Neural cell (in vitro differentiated cells): ENCODE results near the gene PTPRG. TPM values are rescaled to one million over a fixed set of nuclear protein-coding genes. Genes with fewer than 3 reads are reported as not detected.

Experiments
- H2AFZ ChIP-seq: fragments of 200-600, 300-800 bp; sonication (generic), shearing (Covaris generic); 2 replicates; pipeline ENCODE4 v1.6.0; 2014; ENCODE audit warnings: low read depth, mild to moderate bottlenecking, antibody characterized with exemption, low read length, moderate library complexity
- H3F3A ChIP-seq: fragments of 200-600 bp; shearing (Covaris generic); 2 replicates; pipeline ENCODE4 v1.6.1; 2016; ENCODE audit warnings: mild to moderate bottlenecking, moderate library complexity, mixed read lengths, antibody characterized with exemption, low read length; ENCODE audit not compliant: insufficient read depth, poor library complexity, severe bottlenecking
- H3K27ac ChIP-seq: fragments of 200-600, 300-800 bp; sonication (generic), shearing (Covaris generic); 2 replicates; pipeline ENCODE4 v1.5.1; 2014; ENCODE audit warnings: mild to moderate bottlenecking, low read length, moderate library complexity
- H3K27me3 ChIP-seq: fragments of 300-800, 200-600 bp; sonication (generic), shearing (Covaris generic); 2 replicates; pipeline ENCODE4 v1.6.0; 2014; ENCODE audit warnings: mild to moderate bottlenecking, low read depth, low read length, moderate library complexity; ENCODE audit not compliant: insufficient read depth
- H3K36me3 ChIP-seq: fragments of 300-800, 200-600 bp; sonication (generic), shearing (Covaris generic); 2 replicates; pipeline ENCODE4 v1.5.1; 2014; ENCODE audit warnings: mild to moderate bottlenecking, antibody characterized with exemption, low read length, moderate library complexity; ENCODE audit not compliant: insufficient read depth
- H3K4me2 ChIP-seq: fragments of 300-800, 200-600 bp; sonication (generic), shearing (Covaris generic); 2 replicates; pipeline ENCODE4 v1.6.0; 2014; ENCODE audit warnings: mild to moderate bottlenecking, low read length
- H3K4me3 ChIP-seq: fragments of 300-800, 200-600 bp; sonication (generic), shearing (Covaris generic); 2 replicates; pipeline ENCODE4 v1.5.1; 2014; ENCODE audit warnings: mild to moderate bottlenecking, low read length, moderate library complexity
- H3K79me2 ChIP-seq: fragments of 200-600 bp; shearing (Covaris generic); replicated peaks from 2 replicates; pipeline ENCODE4 v1.6.0; 2014; ENCODE audit warnings: mild to moderate bottlenecking, low read length, moderate library complexity; ENCODE audit not compliant: insufficient read depth
- H3K9ac ChIP-seq: fragments of 300-800, 200-600 bp; sonication (generic), shearing (Covaris generic); 2 replicates; pipeline ENCODE4 v1.6.1; 2016; ENCODE audit warnings: mild to moderate bottlenecking, low read length, mixed read lengths
- H3K9me2 ChIP-seq: fragments of 200-600 bp; shearing (Covaris generic); 2 replicates; pipeline ENCODE4 v1.6.1; 2016; ENCODE audit warnings: mild to moderate bottlenecking, low read length, mixed read lengths; ENCODE audit not compliant: insufficient read depth
- H3K9me3 ChIP-seq: fragments of 200-600, 300-800 bp; sonication (generic), shearing (Covaris generic); 2 replicates; pipeline ENCODE4 v1.6.1; 2016; ENCODE audit warnings: mild to moderate bottlenecking, mixed run types, low read length, moderate library complexity, mixed read lengths
- H4K20me1 ChIP-seq: fragments of 200-600 bp; shearing (Covaris generic); 2 replicates; pipeline ENCODE4 v1.6.1; 2016; ENCODE audit warnings: mild to moderate bottlenecking, mixed run types; ENCODE audit not compliant: insufficient read depth
- EP300 ChIP-seq: fragments of 450-650 bp; conservative IDR thresholded peaks from 2 replicates; pipeline ENCODE4 v1.6.1; 2014; ENCODE audit warnings: antibody characterized with exemption, mild to moderate bottlenecking, moderate library complexity; ENCODE audit not compliant: poor library complexity, severe bottlenecking
- EZH2 ChIP-seq: fragments of 200-600, 300-800 bp; shearing (Covaris generic), sonication (generic); IDR thresholded peaks from 2 replicates; pipeline ENCODE4 v1.6.1; 2014; ENCODE audit warnings: antibody characterized with exemption, low read length, borderline replicate concordance, mild to moderate bottlenecking; ENCODE audit not compliant: insufficient read depth, poor library complexity, severe bottlenecking
- MXI1 ChIP-seq: fragments of 450-650 bp; conservative IDR thresholded peaks from 2 replicates; pipeline ENCODE4 v1.6.1; 2014; ENCODE audit warnings: antibody characterized with exemption, mild to moderate bottlenecking; ENCODE audit not compliant: poor library complexity, severe bottlenecking
- POLR2AphosphoS5 ChIP-seq: IDR thresholded peaks from 2 replicates; pipeline ENCODE4 v1.6.1; 2012
- RAD21 ChIP-seq: fragments of 450-650 bp; conservative IDR thresholded peaks from 2 replicates; pipeline ENCODE4 v1.6.1; 2014; ENCODE audit warnings: antibody characterized with exemption, mild to moderate bottlenecking, moderate library complexity
- SMC3 ChIP-seq: fragments of 450-650 bp; conservative IDR thresholded peaks from 2 replicates; pipeline ENCODE4 v1.6.1; 2014; ENCODE audit warnings: antibody characterized with exemption, mild to moderate bottlenecking, moderate library complexity; ENCODE audit not compliant: poor library complexity
- TAF1 ChIP-seq: IDR thresholded peaks from 2 replicates; pipeline ENCODE4 v1.6.1; 2012; ENCODE audit warnings: low read depth
- polyA plus RNA-seq: library from polyadenylated mRNA; depleted of rRNA; stranded (reverse); fragments of >200 nt; gene quantifications from 2 replicates; pipeline ENCODE4 v1.2.3, GENCODE V29; 2014
- TF ChIP-seq, protein P1 (sequence below): fragments of 450-650 bp; IDR thresholded peaks from 2 replicates; pipeline ENCODE4 v1.5.1; 2014; ENCODE audit warnings: antibody characterized with exemption, mild to moderate bottlenecking, moderate library complexity; ENCODE audit not compliant: poor library complexity, severe bottlenecking
- TF ChIP-seq, protein P2 (sequence below): IDR thresholded peaks from 2 replicates; pipeline ENCODE4 v1.6.1; 2012; ENCODE audit warnings: borderline replicate concordance

The PTPRG gene
- polyA plus RNA-seq, 1 donor from 2014 or later, result 33.1 TPM

DNA sequence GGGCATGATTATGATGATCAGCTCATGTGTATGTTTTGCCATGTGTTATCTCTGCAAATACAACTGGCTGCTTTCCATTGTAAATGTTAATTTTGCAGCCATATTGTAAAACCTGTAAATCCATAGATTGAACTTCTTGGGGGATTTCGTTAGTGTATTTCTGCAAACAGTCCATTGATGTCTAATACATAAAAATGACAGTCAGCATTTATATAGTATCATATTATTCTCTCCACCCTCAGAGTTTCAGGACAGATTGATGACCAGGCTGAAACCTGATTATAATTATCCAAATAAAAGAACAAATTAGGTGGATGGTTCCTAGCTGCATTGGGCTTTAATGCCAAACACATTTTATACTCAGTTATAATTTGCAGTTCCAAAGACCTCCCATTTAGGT is 535.1 kb downstream of the PTPRG start:
- H3K9ac ChIP-seq, result no peak overlapping the region
- H3K36me3 ChIP-seq, result no peaks in the 10 kb centered on the region
- H4K20me1 ChIP-seq, result no peaks in the 10 kb centered on the region
- no peaks in the 10 kb centered on the region for H3K79me2 ChIP-seq
- no peaks in the 10 kb centered on the region for H3K9me2 ChIP-seq
- no peaks in the 10 kb centered on the region for H3K27me3 ChIP-seq
- H3K4me3 ChIP-seq, result no peak overlapping the region
- TF ChIP-seq POLR2AphosphoS5 (no peak), EP300 (no peak), MXI1 (no peak), SMC3 (no peak)
- TF ChIP-seq, protein P1, sequence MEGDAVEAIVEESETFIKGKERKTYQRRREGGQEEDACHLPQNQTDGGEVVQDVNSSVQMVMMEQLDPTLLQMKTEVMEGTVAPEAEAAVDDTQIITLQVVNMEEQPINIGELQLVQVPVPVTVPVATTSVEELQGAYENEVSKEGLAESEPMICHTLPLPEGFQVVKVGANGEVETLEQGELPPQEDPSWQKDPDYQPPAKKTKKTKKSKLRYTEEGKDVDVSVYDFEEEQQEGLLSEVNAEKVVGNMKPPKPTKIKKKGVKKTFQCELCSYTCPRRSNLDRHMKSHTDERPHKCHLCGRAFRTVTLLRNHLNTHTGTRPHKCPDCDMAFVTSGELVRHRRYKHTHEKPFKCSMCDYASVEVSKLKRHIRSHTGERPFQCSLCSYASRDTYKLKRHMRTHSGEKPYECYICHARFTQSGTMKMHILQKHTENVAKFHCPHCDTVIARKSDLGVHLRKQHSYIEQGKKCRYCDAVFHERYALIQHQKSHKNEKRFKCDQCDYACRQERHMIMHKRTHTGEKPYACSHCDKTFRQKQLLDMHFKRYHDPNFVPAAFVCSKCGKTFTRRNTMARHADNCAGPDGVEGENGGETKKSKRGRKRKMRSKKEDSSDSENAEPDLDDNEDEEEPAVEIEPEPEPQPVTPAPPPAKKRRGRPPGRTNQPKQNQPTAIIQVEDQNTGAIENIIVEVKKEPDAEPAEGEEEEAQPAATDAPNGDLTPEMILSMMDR, result no peak
- H3K27ac ChIP-seq, result no peak overlapping the region
- no peaks in the 10 kb centered on the region for H3K9me3 ChIP-seq
- H2AFZ ChIP-seq, result no peak overlapping the region
- H3K4me2 ChIP-seq, result no peak overlapping the region
- no peaks in the 10 kb centered on the region for H3F3A ChIP-seq

DNA sequence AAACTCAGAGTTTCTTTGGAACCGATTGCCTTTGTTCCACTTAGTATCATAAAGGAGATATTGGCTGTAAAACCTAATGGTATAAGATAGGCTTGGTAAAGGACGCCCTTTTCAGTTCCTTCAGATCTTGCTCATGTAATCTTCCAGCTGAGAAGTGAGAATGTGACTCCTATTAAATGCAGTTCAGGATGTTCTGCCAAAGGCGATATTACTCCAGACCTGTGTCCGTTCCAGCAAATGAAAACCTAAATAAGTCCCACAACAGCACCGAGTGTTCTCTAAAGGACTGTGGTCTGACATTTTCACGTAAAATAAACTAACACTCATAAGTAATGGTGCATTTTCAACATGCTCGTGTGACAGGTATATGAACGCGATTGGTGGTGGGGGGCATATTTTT is 535.8 kb downstream of the PTPRG start:
- no peak overlapping the region for H3K27ac ChIP-seq

More for the DNA sequence above, 535.8 kb downstream of the PTPRG start:
- Histone ChIP-seq H3K27me3 (no peaks in the 10 kb centered on the region), H3K36me3 (no peaks in the 10 kb centered on the region), H3K4me2 (no peak overlapping the region), H3F3A (no peaks in the 10 kb centered on the region), H4K20me1 (no peaks in the 10 kb centered on the region), H3K9me2 (no peaks in the 10 kb centered on the region), H3K4me3 (no peak overlapping the region), H3K9me3 (no peaks in the 10 kb centered on the region), H3K79me2 (no peaks in the 10 kb centered on the region), H3K9ac (no peak overlapping the region), H2AFZ (no peak overlapping the region)
- TF ChIP-seq MXI1, result no peak
- TF ChIP-seq, protein P1, result no peak
- TF ChIP-seq RAD21, result no peak
- no peak for TF ChIP-seq SMC3
- TF ChIP-seq, protein P2, sequence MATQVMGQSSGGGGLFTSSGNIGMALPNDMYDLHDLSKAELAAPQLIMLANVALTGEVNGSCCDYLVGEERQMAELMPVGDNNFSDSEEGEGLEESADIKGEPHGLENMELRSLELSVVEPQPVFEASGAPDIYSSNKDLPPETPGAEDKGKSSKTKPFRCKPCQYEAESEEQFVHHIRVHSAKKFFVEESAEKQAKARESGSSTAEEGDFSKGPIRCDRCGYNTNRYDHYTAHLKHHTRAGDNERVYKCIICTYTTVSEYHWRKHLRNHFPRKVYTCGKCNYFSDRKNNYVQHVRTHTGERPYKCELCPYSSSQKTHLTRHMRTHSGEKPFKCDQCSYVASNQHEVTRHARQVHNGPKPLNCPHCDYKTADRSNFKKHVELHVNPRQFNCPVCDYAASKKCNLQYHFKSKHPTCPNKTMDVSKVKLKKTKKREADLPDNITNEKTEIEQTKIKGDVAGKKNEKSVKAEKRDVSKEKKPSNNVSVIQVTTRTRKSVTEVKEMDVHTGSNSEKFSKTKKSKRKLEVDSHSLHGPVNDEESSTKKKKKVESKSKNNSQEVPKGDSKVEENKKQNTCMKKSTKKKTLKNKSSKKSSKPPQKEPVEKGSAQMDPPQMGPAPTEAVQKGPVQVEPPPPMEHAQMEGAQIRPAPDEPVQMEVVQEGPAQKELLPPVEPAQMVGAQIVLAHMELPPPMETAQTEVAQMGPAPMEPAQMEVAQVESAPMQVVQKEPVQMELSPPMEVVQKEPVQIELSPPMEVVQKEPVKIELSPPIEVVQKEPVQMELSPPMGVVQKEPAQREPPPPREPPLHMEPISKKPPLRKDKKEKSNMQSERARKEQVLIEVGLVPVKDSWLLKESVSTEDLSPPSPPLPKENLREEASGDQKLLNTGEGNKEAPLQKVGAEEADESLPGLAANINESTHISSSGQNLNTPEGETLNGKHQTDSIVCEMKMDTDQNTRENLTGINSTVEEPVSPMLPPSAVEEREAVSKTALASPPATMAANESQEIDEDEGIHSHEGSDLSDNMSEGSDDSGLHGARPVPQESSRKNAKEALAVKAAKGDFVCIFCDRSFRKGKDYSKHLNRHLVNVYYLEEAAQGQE, result no peak
- TF ChIP-seq TAF1, result no peak
- TF ChIP-seq EP300, result no peak
- TF ChIP-seq POLR2AphosphoS5, result no peak
- no peak for TF ChIP-seq EZH2
